CD14-positive monocyte (primary cell): ENCODE data around the gene ANGEL2. TPM values are rescaled to one million over a fixed set of nuclear protein-coding genes. Genes with fewer than 3 reads are reported as not detected.

ENCODE experiments used
- DNase-seq, 3 donors: peaks; one replicate each; pipeline ENCODE4 v3.0.0-alpha.2; 2011 to 2022
- H2AFZ ChIP-seq: 2 replicates; pipeline ENCODE4 v1.6.0; 2012; ENCODE audit warnings: mild to moderate bottlenecking, low read depth, low read length, inconsistent platforms; ENCODE audit not compliant: insufficient read depth, poor library complexity, severe bottlenecking
- H3K27ac ChIP-seq, 2 donors: 1 replicate in 1 of 2; 2 replicates in 1 of 2; pipeline ENCODE4 v1.5.1; 2012 to 2013; ENCODE audit warnings: low read length in 2 of 2, control low read depth in 1 of 2, inconsistent platforms in 1 of 2, low read depth in 1 of 2, mild to moderate bottlenecking in 1 of 2
- H3K27me3 ChIP-seq, 2 donors: one replicate each; pipeline versions ENCODE4 v1.6.0 to v1.6.1; 2011 to 2013; ENCODE audit warnings: low read length in 2 of 2; ENCODE audit not compliant: control insufficient read depth in 2 of 2, insufficient read depth in 2 of 2
- H3K36me3 ChIP-seq, 2 donors: replicated peaks in 1 of 2; 1 replicate in 1 of 2; 2 replicates in 1 of 2; pipeline versions ENCODE4 v1.5.1 to v1.6.1; 2012 to 2013; ENCODE audit warnings: low read length in 2 of 2, control low read depth in 1 of 2, inconsistent platforms in 1 of 2, mild to moderate bottlenecking in 1 of 2; ENCODE audit not compliant: insufficient read depth in 2 of 2, control insufficient read depth in 1 of 2
- H3K4me1 ChIP-seq, 2 donors: 1 replicate in 1 of 2; 2 replicates in 1 of 2; pipeline versions ENCODE4 v1.5.1 to v1.6.1; 2012 to 2013; ENCODE audit warnings: low read length in 2 of 2, control low read depth in 1 of 2, inconsistent platforms in 1 of 2, mild to moderate bottlenecking in 1 of 2, moderate library complexity in 1 of 2; ENCODE audit not compliant: insufficient read depth in 2 of 2, control insufficient read depth in 1 of 2
- H3K4me2 ChIP-seq: replicated peaks from 2 replicates; pipeline ENCODE3; 2012; ENCODE audit warnings: low read length, moderate library complexity, mild to moderate bottlenecking; ENCODE audit not compliant: poor library complexity, severe bottlenecking; ENCODE audit errors: extremely low read depth
- H3K4me3 ChIP-seq, 3 experiments: fragments of 200-600 bp in 1 of 3; sonication (generic) in 1 of 3; replicated peaks in 1 of 3; 1 replicate in 2 of 3; 2 replicates in 1 of 3; pipeline ENCODE4 v1.5.1; 2011 to 2013; ENCODE audit warnings: low read length in 3 of 3, mild to moderate bottlenecking in 3 of 3, control low read depth in 2 of 3, low read depth in 2 of 3, inconsistent platforms in 1 of 3, moderate library complexity in 1 of 3
- H3K79me2 ChIP-seq: 2 replicates; pipeline ENCODE4 v1.6.0; 2012; ENCODE audit warnings: mild to moderate bottlenecking, control low read depth, inconsistent platforms, low read length, moderate library complexity; ENCODE audit not compliant: insufficient read depth
- H3K9ac ChIP-seq: 2 replicates; pipeline ENCODE4 v1.6.0; 2017; ENCODE audit warnings: low read length, mild to moderate bottlenecking; ENCODE audit not compliant: insufficient read depth, poor library complexity, severe bottlenecking
- H3K9me3 ChIP-seq, 2 donors: replicated peaks in 1 of 2; 1 replicate in 1 of 2; 2 replicates in 1 of 2; pipeline versions ENCODE4 v1.5.1 to v1.6.1; 2012 to 2013; ENCODE audit warnings: low read length in 2 of 2, control low read depth in 1 of 2; ENCODE audit not compliant: control insufficient read depth in 1 of 2, insufficient read depth in 1 of 2
- H4K20me1 ChIP-seq: 2 replicates; pipeline ENCODE4 v1.6.0; 2012; ENCODE audit warnings: mild to moderate bottlenecking, low read length, control low read depth, moderate library complexity; ENCODE audit not compliant: insufficient read depth
- H3K27ac Mint-ChIP-seq, 7 donors: one replicate each; pipeline ENCODE4 v1.8.0; 2020; ENCODE audit warnings: mild to moderate bottlenecking in 7 of 7, mixed read lengths in 7 of 7, moderate library complexity in 6 of 7, inconsistent platforms in 2 of 7
- H3K27me3 Mint-ChIP-seq, 3 donors: one replicate each; pipeline ENCODE4 v1.8.0; 2021 to 2022; ENCODE audit warnings: low read depth in 3 of 3, mild to moderate bottlenecking in 3 of 3, mixed read lengths in 3 of 3, moderate library complexity in 3 of 3, inconsistent platforms in 1 of 3
- H3K36me3 Mint-ChIP-seq, 2 donors: one replicate each; pipeline ENCODE4 v1.8.0; 2020; ENCODE audit warnings: mixed read lengths in 2 of 2, inconsistent platforms in 1 of 2, mild to moderate bottlenecking in 1 of 2
- H3K4me1 Mint-ChIP-seq: one replicate; pipeline ENCODE4 v1.8.0; 2020; ENCODE audit warnings: mild to moderate bottlenecking, mixed read lengths
- H3K4me3 Mint-ChIP-seq, 2 donors: one replicate each; pipeline ENCODE4 v1.8.0; 2020; ENCODE audit warnings: mild to moderate bottlenecking in 2 of 2, mixed read lengths in 2 of 2, moderate library complexity in 1 of 2
- H3K9me3 Mint-ChIP-seq, 7 donors: one replicate each; pipeline ENCODE4 v1.8.0; 2020 to 2022; ENCODE audit warnings: mixed read lengths in 7 of 7, mild to moderate bottlenecking in 6 of 7, moderate library complexity in 6 of 7, inconsistent platforms in 2 of 7
- CTCF ChIP-seq: fragments of 200-600 bp; IDR thresholded peaks from one replicate; pipeline ENCODE4 v1.8.0; 2022; ENCODE audit warnings: antibody characterized with exemption, mild to moderate bottlenecking
- WGBS: methylation state at CpG from one replicate; pipeline ENCODE4 v1.1.5; 2013; ENCODE audit warnings: missing lambda C conversion rate; ENCODE audit not compliant: insufficient coverage; 5-methylcytosine and 5-hydroxymethylcytosine counted together
- intact Hi-C, 2 donors: fragments of 100-400 bp; cut with micrococcal nuclease; formaldehyde crosslinking; loops; one replicate each; pipeline versions ENCODE4 v1.15.0 to v1.15.1; 2023
- polyA plus RNA-seq, 3 donors: library from polyadenylated mRNA; depleted of rRNA in 1 of 3; unstranded in 2 of 3; stranded (reverse) in 1 of 3; fragments of 300-500 nt in 2 of 3; fragments of >200 nt in 1 of 3; fragmentation: Illumina TruSeq in 2 of 3; gene quantifications; 1 replicate in 2 of 3; 2 replicates in 1 of 3; pipeline ENCODE4 v1.2.3, GENCODE V29; 2012 to 2021

ANGEL2 gene
- polyA plus RNA-seq, 3 donors = 17.5 to 29.0 (median 18.3) TPM

DNA sequence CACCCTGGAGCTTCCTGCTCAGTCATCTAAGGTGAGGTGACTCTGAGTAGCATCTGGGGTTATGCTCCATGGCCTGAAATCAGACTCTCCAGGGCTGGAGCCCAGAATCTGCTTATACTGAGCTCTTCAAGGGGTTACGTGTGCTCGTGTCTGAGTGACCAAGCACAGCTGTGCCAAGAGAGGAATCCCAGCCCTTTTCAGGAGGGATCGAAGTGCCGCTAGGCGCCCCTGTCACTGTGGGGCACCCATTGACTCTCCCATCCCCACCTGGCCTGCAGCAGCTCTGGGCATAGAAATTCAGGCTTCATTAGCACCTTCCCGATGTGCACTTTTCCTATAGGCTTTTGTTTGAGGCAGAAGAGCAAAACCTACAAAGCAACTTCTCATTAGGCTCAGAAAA is 51.6 kb downstream of the ANGEL2 start:
- Histone ChIP-seq H3K27me3 (no peaks in the 10 kb centered on the region), H3K4me3 (no peak overlapping the region), H3K4me1 (no peaks in the 10 kb centered on the region), H3K27ac (no peak overlapping the region), H3K9me3 (no peaks in the 10 kb centered on the region), H3K4me2 (no peak overlapping the region), H3K79me2 (no peaks in the 10 kb centered on the region), H2AFZ (no peak overlapping the region), H3K36me3 (no peaks in the 10 kb centered on the region), H4K20me1 (no peaks in the 10 kb centered on the region), H3K9ac (no peak overlapping the region)
- TF ChIP-seq CTCF = no peak
- Mint-ChIP-seq H3K27ac (no peak overlapping the region), H3K36me3 (no peaks in the 10 kb centered on the region), H3K9me3 (no peaks in the 10 kb centered on the region), H3K27me3 (peaks cover 4 to 8% (median 7%) of the 10 kb centered on the region in 3 donors), H3K4me1 (no peaks in the 10 kb centered on the region), H3K4me3 (no peak overlapping the region)
- intact Hi-C loops = no loop called here
- 100% methylated on average over 4 of the region's 6 CpGs for WGBS
- no peak for DNase-seq

DNA sequence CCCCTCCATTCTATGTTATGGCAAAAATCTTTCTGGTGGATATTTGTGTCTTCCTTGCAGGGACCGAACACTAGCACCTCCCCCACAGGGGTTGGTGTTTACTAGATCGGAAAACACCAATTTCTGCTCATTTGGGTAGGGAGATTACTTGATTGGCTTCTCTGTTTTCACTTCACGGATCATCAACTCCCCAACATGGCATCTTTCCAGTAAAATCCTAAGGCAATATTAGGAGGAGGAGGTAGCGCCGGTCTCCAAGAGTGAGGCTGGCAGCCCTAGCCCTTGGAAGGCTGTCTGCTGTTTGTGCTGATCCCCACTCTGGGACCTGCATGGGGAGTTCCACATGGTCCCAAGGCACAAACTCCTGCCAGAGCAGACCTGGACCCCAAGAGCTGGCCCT is 53.2 kb downstream of the ANGEL2 start:
- no peak for TF ChIP-seq CTCF
- no peak for DNase-seq
- 100% methylated on average over 2 of the region's 5 CpGs for WGBS
- H3K9me3 Mint-ChIP-seq = no peaks in the 10 kb centered on the region
- Histone ChIP-seq H3K27ac (no peak overlapping the region), H4K20me1 (no peaks in the 10 kb centered on the region), H3K27me3 (no peaks in the 10 kb centered on the region), H2AFZ (no peak overlapping the region), H3K9me3 (no peaks in the 10 kb centered on the region), H3K4me2 (no peak overlapping the region), H3K9ac (no peak overlapping the region), H3K4me3 (no peak overlapping the region), H3K4me1 (no peaks in the 10 kb centered on the region), H3K36me3 (no peaks in the 10 kb centered on the region), H3K79me2 (no peaks in the 10 kb centered on the region)
- no peak overlapping the region for H3K27ac Mint-ChIP-seq
- H3K4me1 Mint-ChIP-seq = no peaks in the 10 kb centered on the region
- peaks cover 4 to 9% (median 5%) of the 10 kb centered on the region in 3 donors for H3K27me3 Mint-ChIP-seq
- H3K4me3 Mint-ChIP-seq = no peak overlapping the region
- intact Hi-C loops = no loop called here
- H3K36me3 Mint-ChIP-seq = no peaks in the 10 kb centered on the region
